HG03575 (cell line): Measurements from ENCODE around the gene BCAS3.

Source experiments
- ATAC-seq: cut with Tn5 transposase; IDR thresholded peaks from one replicate; pipeline ENCODE4 v1.9.1; 2021; ENCODE audit not compliant: unreplicated experiment, insufficient number of reproducible peaks, low FRiP score; ENCODE audit errors: extremely low read depth

BCAS3 gene

GRCh38 chr17:61149106-61149825 lies 471.6 kb downstream of the BCAS3 start:
- ATAC-seq, result no peak

DNA sequence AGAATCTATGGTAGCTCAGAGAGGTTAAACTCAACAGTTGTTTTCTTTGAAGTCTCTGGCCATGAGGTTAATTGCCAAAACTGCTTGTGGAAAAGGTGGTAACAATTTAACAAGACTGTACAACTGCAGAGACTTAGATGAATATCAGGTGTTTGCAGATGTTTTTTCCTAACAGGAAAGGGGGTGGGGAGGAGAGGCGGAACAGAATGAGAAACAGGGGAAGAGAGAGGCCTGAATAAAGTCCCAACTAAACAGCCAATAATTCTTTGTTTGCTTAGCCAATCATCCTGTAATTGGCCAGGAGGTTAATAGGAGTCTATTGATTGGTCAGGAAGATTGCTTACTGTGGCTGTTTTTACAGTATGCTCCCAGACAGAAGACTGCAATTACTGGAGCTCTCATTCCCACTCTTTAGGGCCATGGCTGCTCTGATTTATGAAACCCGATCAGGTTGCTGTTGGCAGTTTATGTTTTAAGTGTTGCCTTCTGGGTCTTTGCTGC lies 472.3 kb downstream of the BCAS3 start:
- no peak for ATAC-seq

DNA sequence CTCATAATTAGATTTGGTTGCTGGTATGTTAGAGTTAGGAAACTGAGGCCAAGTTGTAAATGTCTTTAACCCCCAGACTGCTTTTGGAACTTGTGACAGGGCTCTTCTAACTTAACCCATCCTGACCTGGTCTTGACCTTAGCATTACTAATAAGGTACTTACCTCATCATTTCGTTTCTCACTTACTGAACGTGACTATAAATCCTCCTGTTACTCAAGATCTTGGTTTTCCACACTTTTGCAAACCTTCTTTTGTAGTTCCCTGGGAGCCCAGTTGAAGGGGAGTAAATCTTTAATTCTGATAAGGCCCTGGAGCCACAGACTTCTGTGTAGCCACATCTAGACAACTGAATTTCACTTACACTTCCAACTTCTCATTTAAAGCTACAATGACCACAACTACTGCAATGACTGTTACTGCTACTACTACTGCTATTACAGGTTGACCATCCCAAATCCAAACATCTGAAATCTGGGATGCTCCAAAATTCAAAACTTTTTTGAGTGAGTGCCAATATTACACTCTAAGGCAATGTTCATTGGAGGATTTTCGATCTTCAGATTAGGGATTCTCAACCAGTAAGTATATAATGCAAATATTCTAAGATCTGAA lies 473.1 kb downstream of the BCAS3 start:
- ATAC-seq, result no peak

GRCh38 chr17:61152898-61153297 lies 475.2 kb downstream of the BCAS3 start:
- ATAC-seq, result no peak

DNA sequence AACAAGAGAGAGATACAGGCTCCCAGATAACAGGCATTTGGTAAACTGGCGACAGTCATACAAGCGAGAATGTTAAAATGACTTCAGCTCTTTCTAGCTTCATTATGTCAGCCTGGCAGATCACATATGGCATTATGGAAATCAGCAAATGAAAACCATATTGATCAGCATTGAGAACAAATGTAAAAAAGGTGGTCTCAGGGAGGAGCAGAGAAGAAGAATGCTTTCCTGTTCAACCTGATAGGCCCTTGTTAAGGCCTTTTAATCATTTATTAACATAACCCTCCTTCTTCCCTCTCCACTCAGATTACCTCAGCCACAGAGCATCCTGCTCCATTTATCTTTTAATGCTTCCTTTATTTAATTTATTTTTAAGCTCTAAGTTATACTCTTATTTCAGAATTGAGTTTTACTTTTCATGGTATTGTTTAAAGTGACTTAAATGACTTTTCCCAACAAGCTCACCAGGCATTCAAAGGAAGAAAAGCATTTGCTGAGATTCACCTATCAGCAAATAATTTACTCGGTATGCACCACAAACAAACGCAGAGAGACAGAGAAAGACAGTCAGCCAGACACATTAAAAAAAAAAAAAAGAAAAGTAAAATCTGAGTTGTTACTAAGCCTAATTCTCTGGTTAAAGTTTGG lies 478.1 kb downstream of the BCAS3 start:
- ATAC-seq, result no peak

DNA sequence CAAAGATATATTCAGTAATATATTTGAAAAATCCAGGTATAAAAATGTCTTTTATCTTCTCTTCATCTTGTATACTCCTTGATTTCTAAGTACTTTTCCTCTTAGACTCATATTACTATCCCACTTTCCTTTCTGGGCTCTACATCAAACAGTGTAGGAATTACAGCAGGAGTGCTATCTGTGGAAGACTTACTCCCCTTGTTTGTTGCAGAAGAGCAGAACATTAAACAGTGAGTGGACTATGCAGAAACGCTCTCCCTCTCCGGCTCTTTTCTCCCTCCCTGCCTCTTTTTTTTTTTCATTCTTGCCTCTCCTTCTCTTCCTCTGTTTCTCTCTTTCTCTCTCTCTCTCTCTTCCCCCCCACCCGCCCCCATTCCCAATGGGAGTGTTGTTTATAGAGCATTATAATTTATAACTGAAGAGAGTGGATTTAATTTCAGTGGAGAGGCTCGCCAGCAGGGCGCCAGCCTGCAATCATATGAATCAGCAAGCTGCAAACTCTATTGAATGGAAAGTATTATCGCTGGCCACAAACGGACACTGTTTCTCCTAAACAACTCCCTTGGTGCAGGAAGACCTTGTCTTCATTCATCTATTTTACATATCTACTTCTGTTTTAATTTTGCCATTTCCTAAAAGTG lies 479.7 kb downstream of the BCAS3 start:
- no peak for ATAC-seq

DNA sequence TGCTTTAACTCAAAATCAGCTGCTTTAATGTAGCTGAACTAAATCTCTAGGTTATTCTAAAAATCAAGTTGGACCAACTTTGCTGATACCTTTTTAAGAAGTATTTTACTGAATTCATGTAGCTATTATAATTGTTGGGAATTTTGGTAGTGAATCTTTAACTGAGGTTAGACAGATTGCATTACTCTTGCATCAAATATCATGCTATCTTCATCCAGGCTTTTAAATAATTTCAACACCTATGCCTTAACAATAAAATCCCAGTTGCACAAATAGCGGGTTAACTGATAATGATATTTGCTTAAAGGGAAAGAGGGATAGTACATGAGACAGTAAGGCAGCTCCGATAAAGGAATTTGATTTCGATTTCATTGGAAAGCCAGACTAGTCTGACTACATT lies 480.7 kb downstream of the BCAS3 start:
- ATAC-seq, result no peak

DNA sequence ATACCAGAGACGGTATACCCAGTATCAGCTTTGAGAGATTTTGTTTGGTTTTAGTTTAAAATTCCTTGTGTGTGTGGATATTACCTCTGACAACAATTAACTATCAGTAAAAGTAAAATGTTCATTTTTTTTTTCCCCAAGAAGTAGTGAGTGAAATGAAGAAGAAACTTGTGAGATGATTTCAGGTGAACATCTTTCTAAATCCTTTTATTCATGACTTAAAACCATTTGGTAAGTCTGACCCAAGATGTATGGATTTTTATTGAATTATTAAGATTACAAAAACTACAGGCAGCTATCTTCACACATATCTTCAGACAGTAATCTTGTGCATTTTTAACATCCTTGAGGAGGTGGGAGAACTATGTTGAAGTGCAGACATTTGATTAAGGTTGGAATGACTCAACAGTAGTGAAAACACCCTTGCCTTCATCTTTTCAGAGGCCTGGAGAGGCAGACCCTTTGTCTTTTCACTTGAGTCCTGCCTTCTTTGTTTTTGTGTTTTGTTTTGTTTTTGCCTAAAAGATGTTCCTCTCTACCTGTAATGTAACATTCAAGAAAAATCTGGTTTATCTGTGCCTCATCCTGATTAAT lies 481.7 kb downstream of the BCAS3 start:
- ATAC-seq, result no peak

GRCh38 chr17:61160204-61160603 lies 482.6 kb downstream of the BCAS3 start:
- ATAC-seq, result no peak

GRCh38 chr17:61160789-61161445 lies 483.3 kb downstream of the BCAS3 start:
- ATAC-seq, result no peak

- no peak for ATAC-seq
These were observed 484.0 kb downstream of the BCAS3 start for GRCh38 chr17:61161615-61162134.

DNA sequence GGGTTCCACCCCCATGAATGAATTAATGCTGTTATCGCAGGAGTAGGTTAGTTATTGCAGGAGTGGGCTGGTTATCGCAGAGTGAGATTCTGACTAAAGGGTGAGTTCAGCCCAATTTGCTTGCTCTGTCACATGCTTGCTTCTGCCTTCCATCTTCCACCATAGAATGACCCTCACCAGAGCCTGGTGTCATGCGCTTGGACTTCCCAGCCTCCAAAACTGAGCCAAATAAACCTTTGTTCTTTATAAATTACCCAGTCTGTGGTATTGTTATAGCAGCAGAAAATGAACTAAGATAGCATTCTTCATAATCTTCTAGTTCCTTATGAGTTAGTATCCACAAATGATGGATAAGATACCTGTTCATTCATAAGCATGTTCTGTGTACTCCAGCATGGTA lies 486.9 kb downstream of the BCAS3 start:
- no peak for ATAC-seq

GRCh38 chr17:61167075-61167474 lies 489.4 kb downstream of the BCAS3 start:
- no peak for ATAC-seq

DNA sequence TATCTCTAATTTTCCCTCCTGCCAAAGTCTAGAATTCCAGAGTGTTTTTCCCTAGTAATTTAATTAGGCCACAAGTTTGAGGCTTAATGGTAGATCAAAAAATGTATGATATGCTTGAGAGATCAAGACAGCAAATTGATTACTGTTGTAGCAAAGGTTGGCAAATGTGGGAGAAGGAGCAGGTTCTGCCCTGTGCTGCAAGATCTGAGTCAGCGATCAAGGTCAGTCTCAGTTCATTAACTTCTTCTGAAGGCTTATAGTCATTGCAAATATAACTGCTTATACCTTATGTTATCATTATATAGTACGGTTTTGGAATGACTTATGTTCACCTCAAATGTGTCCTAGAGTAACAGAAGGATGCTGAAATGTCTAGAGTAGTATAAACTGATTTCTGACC lies 490.9 kb downstream of the BCAS3 start:
- ATAC-seq, result no peak

DNA sequence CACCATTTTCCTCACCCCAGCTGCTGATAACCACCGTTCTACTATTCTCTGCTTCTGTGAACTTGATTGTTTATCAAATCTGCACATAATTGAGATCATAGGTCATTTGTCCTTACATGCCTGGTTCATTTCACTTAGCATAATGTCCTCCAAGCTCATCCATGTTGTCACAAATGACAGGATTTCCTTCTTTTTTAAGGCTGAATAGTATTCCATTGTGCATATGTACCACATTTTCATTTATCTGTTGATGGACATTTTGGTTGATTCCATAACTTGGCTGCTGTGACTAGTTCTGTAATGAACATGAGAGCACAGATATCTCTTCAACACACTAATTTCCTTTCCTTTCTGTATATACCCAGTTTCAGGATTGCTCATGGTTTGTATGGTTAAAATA lies 496.7 kb downstream of the BCAS3 start:
- ATAC-seq, result no peak

GRCh38 chr17:61175298-61176142 lies 497.9 kb downstream of the BCAS3 start:
- ATAC-seq, result no peak

GRCh38 chr17:61177351-61177750 lies 499.7 kb downstream of the BCAS3 start:
- no peak for ATAC-seq

GRCh38 chr17:61178284-61178683 lies 500.6 kb downstream of the BCAS3 start:
- no peak for ATAC-seq
